Hematopoietic multipotent progenitor cell treated with erythropoietin and hydrocortisone succinate and interleukin-3 and kit ligand, for 15 days (in vitro differentiated cells): ENCODE results near the gene C10orf120.

Source experiments
- DNase-seq: peaks from one replicate; pipeline ENCODE4 v3.0.0-alpha.2; 2015; ENCODE audit warnings: low spot score

The C10orf120 gene

DNA sequence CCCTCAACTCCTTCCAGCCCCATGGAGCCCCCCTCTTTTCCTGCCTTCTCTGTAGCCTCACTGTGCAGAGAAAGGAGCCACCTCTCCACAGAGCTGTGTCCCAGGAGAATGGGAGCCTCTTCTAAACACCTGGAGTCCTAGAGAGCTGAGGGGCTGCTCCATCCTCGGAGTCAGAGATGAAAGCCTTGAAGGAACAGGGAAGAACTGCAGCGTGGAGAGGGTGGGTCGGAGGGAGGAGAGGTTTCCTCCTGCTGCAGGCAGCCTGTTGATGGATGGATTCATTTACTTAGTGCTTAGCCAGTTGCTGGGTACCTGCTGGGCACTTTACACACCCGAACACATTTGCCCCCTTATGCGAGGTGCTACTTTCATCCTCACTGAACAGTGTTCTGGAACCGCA is 39.0 kb downstream of the C10orf120 start:
- no peak for DNase-seq

DNA sequence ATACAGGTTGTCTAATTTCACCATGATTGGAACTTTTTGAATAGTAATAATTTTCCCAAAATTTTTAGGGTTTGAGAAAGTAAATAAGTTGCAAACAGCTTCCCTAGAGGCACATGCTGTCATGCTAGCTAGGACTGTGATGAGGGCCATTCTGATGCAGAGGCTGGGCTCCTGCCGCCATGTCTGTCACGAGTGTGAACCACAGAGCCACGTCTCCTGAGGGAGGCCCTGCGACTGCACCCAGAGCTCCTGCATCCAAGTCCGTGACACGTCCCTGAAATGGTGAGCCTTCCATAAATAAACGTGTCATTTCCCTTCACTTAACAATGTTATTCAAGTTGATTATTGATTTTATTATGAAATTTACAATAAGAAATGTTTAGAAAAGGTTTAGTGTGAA is 40.0 kb downstream of the C10orf120 start:
- DNase-seq, result no peak

- DNase-seq, result no peak
Measured at GRCh38 chr10:122659126-122659525, 40.5 kb downstream of the C10orf120 start.

- no peak for DNase-seq
Measured at GRCh38 chr10:122658356-122659049, 41.1 kb downstream of the C10orf120 start.

GRCh38 chr10:122657729-122658128 is 41.9 kb downstream of the C10orf120 start:
- DNase-seq, result no peak

GRCh38 chr10:122657255-122657654 is 42.4 kb downstream of the C10orf120 start:
- DNase-seq, result no peak

DNA sequence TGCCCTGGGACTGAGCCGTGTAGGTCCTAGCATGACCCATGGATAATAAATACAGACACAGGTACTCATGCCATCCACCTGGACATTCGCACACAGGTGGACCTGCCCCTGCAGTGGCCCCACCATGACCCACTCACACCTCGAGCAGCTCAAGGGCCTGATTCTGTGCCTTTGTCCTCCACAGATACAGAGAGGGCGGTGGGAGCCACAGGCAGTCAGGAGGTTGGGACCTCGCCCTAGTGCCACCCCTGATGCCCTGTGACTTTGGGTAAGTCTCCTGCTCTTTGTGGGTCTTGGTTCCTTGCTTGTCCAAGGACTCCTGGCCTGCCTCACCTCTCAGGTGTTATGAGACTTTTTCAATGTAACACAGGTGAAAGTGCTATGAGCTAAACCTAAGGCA is 42.9 kb downstream of the C10orf120 start:
- DNase-seq, result no peak

- DNase-seq, result no peak
Measured at GRCh38 chr10:122656308-122656705, 43.3 kb downstream of the C10orf120 start.

GRCh38 chr10:122655524-122656307 is 43.9 kb downstream of the C10orf120 start:
- DNase-seq, result no peak

DNA sequence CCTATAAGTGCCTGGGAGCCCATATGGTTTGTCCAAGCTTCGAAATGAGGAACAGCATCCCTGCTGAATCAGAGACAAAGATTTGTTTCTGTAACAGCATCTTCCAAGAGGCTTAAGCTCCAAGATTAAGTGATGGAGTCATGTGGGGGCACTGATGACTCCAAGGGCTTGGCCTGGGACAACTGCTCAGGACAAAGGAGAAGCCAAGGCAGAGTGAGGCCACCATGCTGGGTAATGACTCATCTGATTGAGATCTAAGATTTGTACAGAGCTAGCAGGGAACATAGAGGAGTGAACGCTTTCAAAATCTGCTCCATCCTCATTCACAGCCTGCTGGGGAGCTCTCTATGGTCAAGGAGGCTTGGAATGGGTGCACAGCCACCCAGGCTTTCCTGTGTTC is 49.3 kb downstream of the C10orf120 start:
- DNase-seq, result no peak

- no peak for DNase-seq
Measured at GRCh38 chr10:122649903-122650302, 49.7 kb downstream of the C10orf120 start.

- DNase-seq, result peak; percentile 20
Measured at GRCh38 chr10:122648599-122649428, 50.8 kb downstream of the C10orf120 start.
